Activated CD8-positive, alpha-beta T cell treated with anti-CD3 and anti-CD28 coated beads for 36 hours (primary cell): ENCODE data around the gene MKRN2OS. TPM values are rescaled to one million over a fixed set of nuclear protein-coding genes. Genes with fewer than 3 reads are reported as not detected.
A peak's percentile ranks its signal among the peaks of the same experiment; 100 is the strongest.

Experiments used
- ATAC-seq: fragments of 200-7000 bp; cut with Tn5 transposase; one replicate; pipeline ENCODE4 v1.10.0; 2021; ENCODE audit warnings: mild to moderate bottlenecking, moderate library complexity
- CTCF ChIA-PET: fragments of 350-600 bp; sonication (Branson Sonifier 250); formaldehyde crosslinking; loops from one replicate; lab custom pipeline; 2021; ENCODE audit warnings: antibody characterized with exemption; lab: Charles Lee
- POLR2A ChIA-PET: fragments of 350-600 bp; sonication (Branson Sonifier 250); formaldehyde crosslinking; loops from one replicate; lab custom pipeline; 2021; ENCODE audit warnings: antibody characterized with exemption; lab: Charles Lee
- DNase-seq: peaks from one replicate; pipeline ENCODE4 v3.0.0-alpha.2; 2020
- H3K27ac Mint-ChIP-seq: one replicate; pipeline ENCODE4 v1.8.0; 2021; ENCODE audit warnings: mild to moderate bottlenecking, mixed read lengths
- H3K27me3 Mint-ChIP-seq: one replicate; pipeline ENCODE4 v1.8.0; 2021; ENCODE audit warnings: mixed read lengths
- H3K36me3 Mint-ChIP-seq: one replicate; pipeline ENCODE4 v1.8.0; 2021; ENCODE audit warnings: low read depth, mixed read lengths
- H3K4me1 Mint-ChIP-seq: one replicate; pipeline ENCODE4 v1.8.0; 2021; ENCODE audit warnings: low read depth, mixed read lengths
- H3K4me3 Mint-ChIP-seq: one replicate; pipeline ENCODE4 v1.8.0; 2021; ENCODE audit warnings: mild to moderate bottlenecking, moderate library complexity, mixed read lengths
- H3K9me3 Mint-ChIP-seq: one replicate; pipeline ENCODE4 v1.8.0; 2021; ENCODE audit warnings: mixed read lengths
- CTCF ChIP-seq: fragments of 200-600 bp; IDR thresholded peaks from one replicate; pipeline ENCODE4 v1.8.0; 2022; ENCODE audit warnings: antibody characterized with exemption, mild to moderate bottlenecking
- intact Hi-C: fragments of 100-400 bp; cut with micrococcal nuclease; formaldehyde crosslinking; loops from one replicate; pipeline ENCODE4 v1.10.0; 2022
- total RNA-seq, 2 experiments: library from RNA; stranded (reverse); gene quantifications; one replicate each; pipeline ENCODE4 v1.2.3, GENCODE V29; 2021

MKRN2OS gene
- total RNA-seq, 2 experiments from 2014 or later, result not detected

DNA sequence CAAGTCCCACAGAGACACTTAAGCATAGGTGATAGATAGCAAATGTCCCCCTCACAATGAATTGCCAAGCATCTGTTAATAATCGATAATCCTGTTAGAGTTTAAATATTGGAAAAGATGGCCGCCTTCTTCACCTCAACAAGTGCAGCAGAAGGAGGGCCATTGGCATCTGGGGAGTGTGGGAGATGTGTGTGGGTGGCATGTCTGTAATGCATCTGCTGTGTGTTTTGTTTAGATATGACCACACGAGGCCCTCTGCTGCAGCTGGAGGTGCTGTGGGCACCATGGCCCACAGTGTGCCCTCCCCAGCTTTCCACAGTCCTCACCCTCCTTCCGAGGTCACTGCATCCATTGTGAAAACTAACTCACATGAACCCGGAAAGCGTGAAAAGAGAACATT, 24.5 kb upstream of the MKRN2OS start:
- ATAC-seq (no peak), DNase-seq (no peak)
- Mint-ChIP-seq H3K36me3 (peaks cover 61% of the 10 kb centered on the region), H3K27me3 (no peaks in the 10 kb centered on the region), H3K27ac (no peak overlapping the region), H3K4me1 (peaks cover 19% of the 10 kb centered on the region), H3K4me3 (no peak overlapping the region), H3K9me3 (peaks cover 9% of the 10 kb centered on the region)
- CTCF ChIA-PET, result no interaction called here
- no peak for TF ChIP-seq CTCF
- POLR2A ChIA-PET, result no interaction called here
- intact Hi-C loops, result no loop called here

DNA sequence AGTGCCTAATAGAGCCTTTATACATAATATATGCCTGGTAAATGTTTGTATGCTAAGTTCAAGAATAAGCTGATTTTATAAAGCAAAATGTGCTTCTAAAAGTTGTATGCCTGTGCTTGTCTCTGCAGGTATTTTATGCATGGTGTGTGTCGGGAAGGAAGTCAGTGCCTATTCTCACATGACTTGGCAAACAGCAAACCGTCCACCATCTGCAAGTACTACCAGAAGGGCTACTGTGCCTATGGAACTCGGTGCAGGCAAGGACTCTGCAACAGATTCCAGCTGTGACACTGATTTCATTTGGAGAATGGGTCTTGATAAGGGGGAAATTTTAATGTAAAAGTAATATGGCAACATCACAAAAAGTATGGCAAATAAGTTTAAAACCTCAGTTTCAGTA, 23.4 kb upstream of the MKRN2OS start:
- DNase-seq (no peak), ATAC-seq (no peak)
- ChIA-PET POLR2A (interaction anchor here (0.6 kb wide), 1 partner anchor 46 kb away, joined by 3 read pairs; no protein-coding TSS in a partner anchor), CTCF (interaction anchor here (1.0 to 2.3 kb wide), 3 partner anchors 14 to 33 kb away, joined by 3 to 9 read pairs (median 3); no protein-coding TSS in a partner anchor)
- Mint-ChIP-seq H3K4me3 (no peak overlapping the region), H3K27me3 (no peaks in the 10 kb centered on the region), H3K36me3 (peaks cover 57% of the 10 kb centered on the region), H3K9me3 (peaks cover 13% of the 10 kb centered on the region), H3K27ac (no peak overlapping the region), H3K4me1 (peaks cover 24% of the 10 kb centered on the region)
- intact Hi-C loops, result no loop called here
- no peak for TF ChIP-seq CTCF

- POLR2A ChIA-PET, result interaction anchor here (0.5 to 1.3 kb wide), 2 partner anchors 9 to 29 kb away, joined by 3 read pairs; no protein-coding TSS in a partner anchor
- no peaks in the 10 kb centered on the region for H3K27me3 Mint-ChIP-seq
- TF ChIP-seq CTCF, result no peak
- no peak overlapping the region for H3K27ac Mint-ChIP-seq
- no peak overlapping the region for H3K4me3 Mint-ChIP-seq
- intact Hi-C loops, result no loop called here
- ATAC-seq (no peak), DNase-seq (no peak)
- H3K4me1 Mint-ChIP-seq, result peaks cover 33% of the 10 kb centered on the region
- H3K9me3 Mint-ChIP-seq, result peaks cover 13% of the 10 kb centered on the region
- peaks cover 49% of the 10 kb centered on the region for H3K36me3 Mint-ChIP-seq
- CTCF ChIA-PET, result interaction anchor here (2.3 kb wide), 1 partner anchor 34 kb away, joined by 9 read pairs; no protein-coding TSS in a partner anchor
These were observed 21.7 kb upstream of the MKRN2OS start for GRCh38 chr3:12566976-12567375.

GRCh38 chr3:12562451-12562850, 17.2 kb upstream of the MKRN2OS start:
- CTCF ChIA-PET, result interaction anchor here (0.9 to 1.2 kb wide), 2 partner anchors 8 to 32 kb away, joined by 4 read pairs; no protein-coding TSS in a partner anchor
- DNase-seq (no peak), ATAC-seq (no peak)
- H3K4me1 Mint-ChIP-seq, result peaks cover 65% of the 10 kb centered on the region
- TF ChIP-seq CTCF, result no peak
- peaks cover 13% of the 10 kb centered on the region for H3K9me3 Mint-ChIP-seq
- H3K4me3 Mint-ChIP-seq, result no peak overlapping the region
- no peak overlapping the region for H3K27ac Mint-ChIP-seq
- POLR2A ChIA-PET, result interaction anchor here (0.9 to 1.3 kb wide), 2 partner anchors 8 to 102 kb away, joined by 3 read pairs; partner anchors contain the start of gene RAF1
- no peaks in the 10 kb centered on the region for H3K27me3 Mint-ChIP-seq
- intact Hi-C loops, result no loop called here
- H3K36me3 Mint-ChIP-seq, result peaks cover 27% of the 10 kb centered on the region

- ATAC-seq, result no peak
- ChIA-PET CTCF (interaction anchor here (1.0 kb wide), 1 partner anchor 17 kb away, joined by 3 read pairs; no protein-coding TSS in a partner anchor), POLR2A (interaction anchor here (0.6 to 1.0 kb wide), 3 partner anchors 10 to 26 kb away, joined by 3 to 4 read pairs (median 3); no protein-coding TSS in a partner anchor)
- intact Hi-C loops, result no loop called here
- no peak for DNase-seq
- Mint-ChIP-seq H3K27ac (peak overlapping the region; percentile 94), H3K9me3 (peaks cover 10% of the 10 kb centered on the region), H3K4me1 (peaks cover 62% of the 10 kb centered on the region), H3K27me3 (no peaks in the 10 kb centered on the region), H3K4me3 (no peak overlapping the region), H3K36me3 (peaks cover 23% of the 10 kb centered on the region)
- no peak for TF ChIP-seq CTCF
These were observed 16.1 kb upstream of the MKRN2OS start for GRCh38 chr3:12561397-12561796.
